Measurements from ENCODE around the gene PARP3. TPM values are rescaled to one million over a fixed set of nuclear protein-coding genes. Genes with fewer than 3 reads are reported as not detected.

PARP3 gene
- polyA plus RNA-seq, 1 experiment = 33.0 TPM

DNA sequence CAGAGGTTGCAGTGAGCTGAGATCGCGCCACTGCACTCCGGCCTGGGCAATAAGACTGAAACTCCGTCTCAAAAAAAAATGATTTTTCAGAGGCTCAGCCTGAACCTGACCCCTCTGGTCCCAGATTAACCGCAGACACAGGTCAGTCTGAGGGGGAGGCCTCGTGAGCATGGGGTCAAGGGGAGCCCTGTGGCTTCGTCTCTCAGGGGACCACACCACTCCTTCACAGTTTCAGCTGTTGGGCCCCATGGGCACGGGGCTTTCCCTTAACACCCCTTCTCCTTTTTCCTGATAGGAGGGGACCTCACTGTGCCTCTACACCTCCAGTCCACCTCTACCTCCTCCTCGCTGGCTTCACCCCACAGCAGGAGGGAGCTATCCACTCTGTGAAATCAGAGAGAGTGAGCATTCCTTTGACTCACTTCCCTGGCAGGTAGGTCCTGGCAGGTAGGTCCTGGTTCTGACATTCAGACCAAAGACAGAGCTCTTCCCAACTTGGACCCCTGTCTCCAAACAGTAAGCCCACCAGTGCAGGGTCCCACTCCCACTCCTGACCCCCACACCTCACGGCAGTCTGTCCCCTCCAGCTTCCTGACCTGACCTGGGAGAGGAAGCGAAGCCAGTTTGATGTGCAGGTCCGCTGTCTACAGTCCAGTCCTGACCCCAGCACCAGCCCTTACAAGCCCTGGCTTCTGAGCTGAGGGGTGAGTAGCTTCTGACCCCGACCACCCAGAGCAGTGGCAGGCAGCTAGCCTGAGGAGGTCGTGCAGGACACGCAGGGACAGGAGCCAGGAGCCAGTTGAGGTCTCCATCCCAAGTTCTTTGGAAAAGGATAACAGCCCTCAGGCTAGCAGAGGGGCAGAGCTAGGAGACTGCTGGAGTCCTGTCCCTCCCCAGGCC is 9.4 kb upstream of the PARP3 start:
- ChIA-PET CTCF (interaction anchor here (1.6 to 2.1 kb wide), 2 partner anchors 9 to 10 kb away, joined by 3 to 11 read pairs; partner anchors contain the start of genes PARP3 and RRP9), POLR2A (no interaction called here)
- Histone ChIP-seq H3K4me3 (ENCODE audit: low read depth, low read length) (no peak overlapping the region), H3K36me3 (ENCODE audit: control insufficient read depth, insufficient read depth, low read length) (peaks cover 37% of the 10 kb centered on the region), H3K27me3 (ENCODE audit: control insufficient read depth, insufficient read depth, low read length) (no peaks in the 10 kb centered on the region)
- no peak for DNase-seq (ENCODE audit: low read depth)
- TF ChIP-seq, protein P1, sequence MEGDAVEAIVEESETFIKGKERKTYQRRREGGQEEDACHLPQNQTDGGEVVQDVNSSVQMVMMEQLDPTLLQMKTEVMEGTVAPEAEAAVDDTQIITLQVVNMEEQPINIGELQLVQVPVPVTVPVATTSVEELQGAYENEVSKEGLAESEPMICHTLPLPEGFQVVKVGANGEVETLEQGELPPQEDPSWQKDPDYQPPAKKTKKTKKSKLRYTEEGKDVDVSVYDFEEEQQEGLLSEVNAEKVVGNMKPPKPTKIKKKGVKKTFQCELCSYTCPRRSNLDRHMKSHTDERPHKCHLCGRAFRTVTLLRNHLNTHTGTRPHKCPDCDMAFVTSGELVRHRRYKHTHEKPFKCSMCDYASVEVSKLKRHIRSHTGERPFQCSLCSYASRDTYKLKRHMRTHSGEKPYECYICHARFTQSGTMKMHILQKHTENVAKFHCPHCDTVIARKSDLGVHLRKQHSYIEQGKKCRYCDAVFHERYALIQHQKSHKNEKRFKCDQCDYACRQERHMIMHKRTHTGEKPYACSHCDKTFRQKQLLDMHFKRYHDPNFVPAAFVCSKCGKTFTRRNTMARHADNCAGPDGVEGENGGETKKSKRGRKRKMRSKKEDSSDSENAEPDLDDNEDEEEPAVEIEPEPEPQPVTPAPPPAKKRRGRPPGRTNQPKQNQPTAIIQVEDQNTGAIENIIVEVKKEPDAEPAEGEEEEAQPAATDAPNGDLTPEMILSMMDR (IDR thresholded peaks at IDR 0.05; ENCODE audit: insufficient read depth, low read depth, low read length) = no peak

DNA sequence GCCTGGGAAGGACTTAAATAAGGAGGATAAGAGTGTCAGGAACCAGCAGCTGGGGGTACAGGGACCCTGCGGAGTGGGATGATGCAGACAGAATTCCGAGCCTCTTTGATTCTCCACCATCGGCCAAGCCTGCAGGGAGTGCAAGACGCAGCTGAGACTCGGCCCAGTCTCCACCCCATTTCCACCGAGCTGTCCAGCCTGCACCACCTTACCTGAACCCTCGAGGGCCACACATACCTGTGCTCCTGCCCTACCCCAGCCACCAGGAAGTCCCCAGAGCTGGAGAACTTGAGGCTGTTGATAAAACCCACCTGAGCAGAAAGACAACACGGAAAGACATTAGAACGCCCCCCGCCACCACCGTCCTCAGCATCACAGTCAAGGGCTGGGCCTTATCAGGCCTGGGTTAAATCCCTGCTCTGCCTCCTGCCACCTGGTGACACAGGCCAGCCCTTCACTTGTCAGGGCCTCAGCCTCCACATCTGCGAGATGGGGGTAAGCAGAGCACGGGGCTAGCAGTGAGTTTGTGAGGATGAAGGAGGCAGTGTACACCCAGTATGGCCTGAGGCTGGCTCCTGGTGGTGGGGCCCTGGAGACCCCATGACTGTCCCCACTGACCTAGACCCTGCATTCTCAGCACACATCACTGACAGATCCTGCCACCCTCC is 8.6 kb upstream of the PARP3 start:
- no peak for DNase-seq (ENCODE audit: low read depth)
- Histone ChIP-seq H3K27me3 (ENCODE audit: control insufficient read depth, insufficient read depth, low read length) (no peaks in the 10 kb centered on the region), H3K36me3 (ENCODE audit: control insufficient read depth, insufficient read depth, low read length) (peaks cover 39% of the 10 kb centered on the region), H3K4me3 (ENCODE audit: low read depth, low read length) (no peak overlapping the region)
- ChIA-PET CTCF (interaction anchor here (1.3 to 2.1 kb wide), 2 partner anchors 8 to 40 kb away, joined by 3 to 11 read pairs; partner anchors contain the start of genes ABHD14B, PARP3 and RRP9), POLR2A (no interaction called here)
- TF ChIP-seq, protein P1 (IDR thresholded peaks at IDR 0.05; ENCODE audit: insufficient read depth, low read depth, low read length) = no peak

DNA sequence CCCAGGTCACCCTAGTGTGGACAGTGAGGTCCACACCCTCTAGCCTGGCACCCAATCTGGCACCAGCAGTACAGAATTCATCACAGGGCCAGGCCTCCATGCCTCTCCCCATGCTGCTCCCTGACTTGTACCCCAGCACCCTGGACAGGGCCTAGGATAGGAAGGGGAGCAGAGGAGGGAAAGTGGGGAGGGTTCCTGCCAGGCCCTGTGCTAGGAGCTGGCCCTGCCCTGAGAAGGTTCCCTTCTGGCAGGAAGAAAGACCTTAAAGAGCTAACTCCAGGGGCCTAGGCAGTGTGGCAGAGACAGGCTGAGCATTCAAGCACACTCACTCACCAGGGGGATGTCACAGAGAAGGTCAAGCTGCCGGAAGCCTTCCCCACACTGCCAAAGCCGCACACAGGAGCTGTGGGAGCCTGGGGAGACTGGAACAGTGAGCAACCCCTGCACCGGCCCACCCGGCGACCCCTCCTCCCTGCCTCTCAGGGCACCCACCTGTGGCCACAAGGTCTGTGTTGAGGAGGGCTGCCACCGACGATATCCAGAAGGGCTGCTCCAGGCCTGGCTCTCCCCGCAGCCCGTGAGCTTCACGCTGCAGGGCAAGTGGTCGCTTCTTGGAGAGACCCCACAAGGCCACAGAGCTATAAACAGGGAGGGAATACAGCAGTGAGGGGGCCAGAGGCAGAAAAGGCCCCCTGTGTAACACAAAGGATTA is 7.9 kb upstream of the PARP3 start:
- TF ChIP-seq, protein P1 (IDR thresholded peaks at IDR 0.05; ENCODE audit: insufficient read depth, low read depth, low read length) = no peak
- Histone ChIP-seq H3K27me3 (ENCODE audit: control insufficient read depth, insufficient read depth, low read length) (no peaks in the 10 kb centered on the region), H3K36me3 (ENCODE audit: control insufficient read depth, insufficient read depth, low read length) (peaks cover 39% of the 10 kb centered on the region), H3K4me3 (ENCODE audit: low read depth, low read length) (no peak overlapping the region)
- no peak for DNase-seq (ENCODE audit: low read depth)
- ChIA-PET CTCF (interaction anchor here (1.3 kb wide), 1 partner anchor 40 kb away, joined by 3 read pairs; the partner anchor contains the start of gene ABHD14B), POLR2A (no interaction called here)

DNA sequence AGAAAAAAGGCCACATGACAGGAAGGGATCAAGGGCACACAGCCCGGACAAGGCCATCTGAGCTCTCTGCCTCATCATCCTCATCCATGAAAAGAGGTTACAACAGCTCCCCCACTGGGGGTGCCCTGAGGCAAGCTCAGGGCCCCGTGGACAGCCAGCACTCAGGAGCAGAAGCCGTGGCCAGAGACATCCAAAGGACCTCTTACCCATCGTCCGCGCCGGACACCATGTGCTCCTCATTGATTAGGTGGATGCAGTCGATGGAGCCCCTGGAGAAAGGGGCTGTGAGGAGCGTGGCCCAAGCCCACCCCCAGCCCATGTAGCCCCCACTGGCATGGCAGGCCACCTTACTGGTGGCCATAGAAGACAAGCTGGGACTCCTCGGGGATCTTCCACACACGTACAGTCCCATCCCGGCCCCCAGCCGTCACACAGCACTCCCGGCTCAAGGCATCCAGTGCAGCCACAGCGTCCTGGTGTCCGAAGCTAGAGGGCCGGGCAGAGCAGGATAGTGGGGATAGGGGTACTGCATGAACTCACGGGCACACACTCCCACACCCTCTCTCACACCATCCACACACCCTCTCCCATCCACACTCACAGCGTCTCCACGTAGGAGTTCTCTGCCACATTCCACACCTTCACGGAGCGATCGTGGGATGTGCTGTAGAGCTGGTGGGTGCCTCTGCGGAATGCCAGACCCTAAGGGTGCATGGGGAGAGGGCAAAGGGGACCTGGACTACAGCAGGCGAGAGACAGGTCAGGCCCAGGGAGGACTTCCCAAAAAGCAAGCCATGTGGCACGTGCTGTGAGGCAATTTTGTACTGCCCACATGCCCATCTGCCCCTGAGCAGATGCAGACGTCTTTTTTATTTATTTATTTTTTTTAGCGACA is 6.9 kb upstream of the PARP3 start:
- no peaks in the 10 kb centered on the region for H3K27me3 ChIP-seq (ENCODE audit: control insufficient read depth, insufficient read depth, low read length)
- H3K4me3 ChIP-seq (ENCODE audit: low read depth, low read length) = no peak overlapping the region
- ChIA-PET CTCF (interaction anchor here (1.3 to 3.3 kb wide), 2 partner anchors 39 kb away, joined by 3 to 10 read pairs; partner anchors contain the start of gene ABHD14B), POLR2A (no interaction called here)
- TF ChIP-seq, protein P1 (IDR thresholded peaks at IDR 0.05; ENCODE audit: insufficient read depth, low read depth, low read length) = no peak
- no peak for DNase-seq (ENCODE audit: low read depth)
- H3K36me3 ChIP-seq (ENCODE audit: control insufficient read depth, insufficient read depth, low read length) = peaks cover 39% of the 10 kb centered on the region

All from BJ (cell line).